GM23338 (cell line): Measurements from ENCODE around the gene KIF5A.

Experiments used
- CREB1 ChIP-seq: fragments of 250-450 bp; sonication (Bioruptor Pico); IDR thresholded peaks from 2 replicates; pipeline ENCODE4 v1.5.0; 2020; ENCODE audit warnings: low read depth, mild to moderate bottlenecking, moderate library complexity
- EZH2 ChIP-seq: fragments of 200-600 bp; sonication (generic); IDR thresholded peaks from one replicate; pipeline ENCODE4 v1.8.0; 2017; ENCODE audit warnings: antibody characterized with exemption, mild to moderate bottlenecking, low read depth; ENCODE audit not compliant: unreplicated experiment
- POLR2AphosphoS5 ChIP-seq: IDR thresholded peaks from 2 replicates; pipeline ENCODE4 v1.6.1; 2016; ENCODE audit warnings: antibody characterized with exemption, low read depth
- TF ChIP-seq, protein P1 (sequence below): IDR thresholded peaks from one replicate; pipeline ENCODE4 v1.6.1; 2018; ENCODE audit warnings: antibody characterized with exemption; ENCODE audit not compliant: unreplicated experiment
- TF ChIP-seq, protein P2 (sequence below), 2 experiments: fragments of 200-600 bp in 1 of 2; sonication (generic) in 1 of 2; conservative IDR thresholded peaks; 2 replicates each; pipeline versions ENCODE4 v1.5.1 to v1.6.1; 2016 to 2017; ENCODE audit warnings: antibody characterized with exemption in 2 of 2, low read depth in 2 of 2, mild to moderate bottlenecking in 2 of 2, moderate library complexity in 1 of 2

DNA sequence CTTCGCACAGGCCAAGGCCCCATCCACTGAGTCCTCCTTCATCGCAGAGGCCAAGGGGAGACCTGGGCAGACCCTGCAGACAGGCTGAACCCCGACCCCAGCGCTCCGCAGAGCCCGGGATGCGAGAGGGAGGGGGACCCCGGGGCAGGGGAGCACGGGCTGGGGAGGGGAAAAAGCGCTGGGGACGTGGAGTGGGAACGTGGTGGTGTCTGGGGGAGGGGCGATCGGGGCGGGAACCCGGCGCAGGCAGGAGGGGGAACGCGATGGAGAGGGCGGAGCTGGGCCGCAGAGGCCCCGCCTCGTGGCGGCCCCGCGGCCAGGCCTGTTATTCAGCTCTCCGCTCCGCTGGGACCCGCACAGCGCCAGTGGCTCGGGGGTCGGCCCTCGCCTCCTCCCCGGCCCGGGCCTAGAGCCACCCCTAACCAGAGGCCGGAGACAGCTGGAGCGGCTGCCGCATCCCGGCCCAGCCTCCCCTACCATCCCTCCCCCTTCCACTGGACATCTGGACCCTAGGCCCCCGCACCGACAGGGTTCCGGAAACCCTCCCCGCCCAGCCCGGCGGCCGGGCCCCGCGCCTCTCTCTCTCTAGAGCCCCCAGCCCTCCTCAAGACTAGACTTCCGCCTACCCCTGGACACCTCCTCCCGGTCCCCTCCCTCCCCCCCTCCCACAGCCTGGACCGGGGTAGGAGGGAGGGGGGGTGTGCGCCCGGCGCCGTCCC lies 61.4 kb downstream of the KIF5A start, which contains the start of gene ARHGEF25:
- TF ChIP-seq, protein P1, sequence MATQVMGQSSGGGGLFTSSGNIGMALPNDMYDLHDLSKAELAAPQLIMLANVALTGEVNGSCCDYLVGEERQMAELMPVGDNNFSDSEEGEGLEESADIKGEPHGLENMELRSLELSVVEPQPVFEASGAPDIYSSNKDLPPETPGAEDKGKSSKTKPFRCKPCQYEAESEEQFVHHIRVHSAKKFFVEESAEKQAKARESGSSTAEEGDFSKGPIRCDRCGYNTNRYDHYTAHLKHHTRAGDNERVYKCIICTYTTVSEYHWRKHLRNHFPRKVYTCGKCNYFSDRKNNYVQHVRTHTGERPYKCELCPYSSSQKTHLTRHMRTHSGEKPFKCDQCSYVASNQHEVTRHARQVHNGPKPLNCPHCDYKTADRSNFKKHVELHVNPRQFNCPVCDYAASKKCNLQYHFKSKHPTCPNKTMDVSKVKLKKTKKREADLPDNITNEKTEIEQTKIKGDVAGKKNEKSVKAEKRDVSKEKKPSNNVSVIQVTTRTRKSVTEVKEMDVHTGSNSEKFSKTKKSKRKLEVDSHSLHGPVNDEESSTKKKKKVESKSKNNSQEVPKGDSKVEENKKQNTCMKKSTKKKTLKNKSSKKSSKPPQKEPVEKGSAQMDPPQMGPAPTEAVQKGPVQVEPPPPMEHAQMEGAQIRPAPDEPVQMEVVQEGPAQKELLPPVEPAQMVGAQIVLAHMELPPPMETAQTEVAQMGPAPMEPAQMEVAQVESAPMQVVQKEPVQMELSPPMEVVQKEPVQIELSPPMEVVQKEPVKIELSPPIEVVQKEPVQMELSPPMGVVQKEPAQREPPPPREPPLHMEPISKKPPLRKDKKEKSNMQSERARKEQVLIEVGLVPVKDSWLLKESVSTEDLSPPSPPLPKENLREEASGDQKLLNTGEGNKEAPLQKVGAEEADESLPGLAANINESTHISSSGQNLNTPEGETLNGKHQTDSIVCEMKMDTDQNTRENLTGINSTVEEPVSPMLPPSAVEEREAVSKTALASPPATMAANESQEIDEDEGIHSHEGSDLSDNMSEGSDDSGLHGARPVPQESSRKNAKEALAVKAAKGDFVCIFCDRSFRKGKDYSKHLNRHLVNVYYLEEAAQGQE = no peak
- TF ChIP-seq, protein P2, sequence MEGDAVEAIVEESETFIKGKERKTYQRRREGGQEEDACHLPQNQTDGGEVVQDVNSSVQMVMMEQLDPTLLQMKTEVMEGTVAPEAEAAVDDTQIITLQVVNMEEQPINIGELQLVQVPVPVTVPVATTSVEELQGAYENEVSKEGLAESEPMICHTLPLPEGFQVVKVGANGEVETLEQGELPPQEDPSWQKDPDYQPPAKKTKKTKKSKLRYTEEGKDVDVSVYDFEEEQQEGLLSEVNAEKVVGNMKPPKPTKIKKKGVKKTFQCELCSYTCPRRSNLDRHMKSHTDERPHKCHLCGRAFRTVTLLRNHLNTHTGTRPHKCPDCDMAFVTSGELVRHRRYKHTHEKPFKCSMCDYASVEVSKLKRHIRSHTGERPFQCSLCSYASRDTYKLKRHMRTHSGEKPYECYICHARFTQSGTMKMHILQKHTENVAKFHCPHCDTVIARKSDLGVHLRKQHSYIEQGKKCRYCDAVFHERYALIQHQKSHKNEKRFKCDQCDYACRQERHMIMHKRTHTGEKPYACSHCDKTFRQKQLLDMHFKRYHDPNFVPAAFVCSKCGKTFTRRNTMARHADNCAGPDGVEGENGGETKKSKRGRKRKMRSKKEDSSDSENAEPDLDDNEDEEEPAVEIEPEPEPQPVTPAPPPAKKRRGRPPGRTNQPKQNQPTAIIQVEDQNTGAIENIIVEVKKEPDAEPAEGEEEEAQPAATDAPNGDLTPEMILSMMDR (conservative IDR thresholded peaks at IDR 0.05; ENCODE audit: low read depth in 2 of 2) = no peak
- TF ChIP-seq POLR2AphosphoS5 = peak; percentile 52
- peak; percentile 56 for TF ChIP-seq EZH2
- TF ChIP-seq CREB1 = no peak
